Muscle of leg (tissue), 11 donors: ENCODE data around the gene TUBGCP2. TPM values are rescaled to one million over a fixed set of nuclear protein-coding genes. Genes with fewer than 3 reads are reported as not detected.

ENCODE experiments used
- DNase-seq: peaks from one replicate; pipeline ENCODE4 v3.0.0; 2013
- H3K27ac ChIP-seq: one replicate; pipeline ENCODE4 v1.5.1; 2013; ENCODE audit warnings: mild to moderate bottlenecking, low read length, control low read depth
- H3K27me3 ChIP-seq: one replicate; pipeline ENCODE4 v1.6.1; 2013; ENCODE audit warnings: low read length; ENCODE audit not compliant: control insufficient read depth, insufficient read depth
- H3K36me3 ChIP-seq: one replicate; pipeline ENCODE4 v1.6.1; 2013; ENCODE audit warnings: low read length; ENCODE audit not compliant: control insufficient read depth, insufficient read depth
- H3K4me1 ChIP-seq: one replicate; pipeline ENCODE4 v1.6.1; 2013; ENCODE audit warnings: low read length; ENCODE audit not compliant: control insufficient read depth, insufficient read depth
- H3K4me3 ChIP-seq: one replicate; pipeline ENCODE4 v1.5.1; 2013; ENCODE audit warnings: low read length, control low read depth
- H3K9me3 ChIP-seq: replicated peaks from 2 replicates; pipeline ENCODE4 v1.6.1; 2013; ENCODE audit warnings: low read depth, low read length; ENCODE audit not compliant: control insufficient read depth
- WGBS: methylation state at CpG from one replicate; pipeline ENCODE4 v1.1.5; 2013; ENCODE audit warnings: missing lambda C conversion rate; ENCODE audit not compliant: insufficient coverage; 5-methylcytosine and 5-hydroxymethylcytosine counted together
- polyA plus RNA-seq, 8 donors: library from polyadenylated mRNA; unstranded; fragments of 120-200 nt; gene quantifications; one replicate each; pipeline versions ENCODE4 v1.2.1 to v1.2.3, GENCODE V29; 2013; ENCODE audit warnings: inconsistent platforms in 1 of 8, low replicate concordance in 1 of 8; ENCODE audit not compliant: insufficient read length in 8 of 8, insufficient read depth in 1 of 8
- total RNA-seq: library from RNA; stranded (reverse); fragments of 120-200 nt; gene quantifications from one replicate; pipeline ENCODE4 v1.2.4, GENCODE V29; 2013

The TUBGCP2 gene
- total and polyA plus RNA-seq, 9 donors = 33.6 to 51.2 (median 39.7) TPM

- Histone ChIP-seq H3K36me3 (no peaks in the 10 kb centered on the region), H3K4me3 (no peak within 1 kb of the TSS), H3K27me3 (peaks cover 82% of the 10 kb centered on the region), H3K4me1 (no peaks in the 10 kb centered on the region), H3K9me3 (no peaks in the 10 kb centered on the region), H3K27ac (no peak within 1 kb of the TSS)
- no peak for DNase-seq
- WGBS = under 1% methylated on average over 33 of the region's 49 CpGs
Observed at GRCh38 chr10:133230044-133230361, 78.7 kb downstream of the TUBGCP2 start, which contains the start of gene UTF1. UTF1 (plus strand) TSS chr10:133230217; CDS start chr10:133230289, 72 bp downstream.

DNA sequence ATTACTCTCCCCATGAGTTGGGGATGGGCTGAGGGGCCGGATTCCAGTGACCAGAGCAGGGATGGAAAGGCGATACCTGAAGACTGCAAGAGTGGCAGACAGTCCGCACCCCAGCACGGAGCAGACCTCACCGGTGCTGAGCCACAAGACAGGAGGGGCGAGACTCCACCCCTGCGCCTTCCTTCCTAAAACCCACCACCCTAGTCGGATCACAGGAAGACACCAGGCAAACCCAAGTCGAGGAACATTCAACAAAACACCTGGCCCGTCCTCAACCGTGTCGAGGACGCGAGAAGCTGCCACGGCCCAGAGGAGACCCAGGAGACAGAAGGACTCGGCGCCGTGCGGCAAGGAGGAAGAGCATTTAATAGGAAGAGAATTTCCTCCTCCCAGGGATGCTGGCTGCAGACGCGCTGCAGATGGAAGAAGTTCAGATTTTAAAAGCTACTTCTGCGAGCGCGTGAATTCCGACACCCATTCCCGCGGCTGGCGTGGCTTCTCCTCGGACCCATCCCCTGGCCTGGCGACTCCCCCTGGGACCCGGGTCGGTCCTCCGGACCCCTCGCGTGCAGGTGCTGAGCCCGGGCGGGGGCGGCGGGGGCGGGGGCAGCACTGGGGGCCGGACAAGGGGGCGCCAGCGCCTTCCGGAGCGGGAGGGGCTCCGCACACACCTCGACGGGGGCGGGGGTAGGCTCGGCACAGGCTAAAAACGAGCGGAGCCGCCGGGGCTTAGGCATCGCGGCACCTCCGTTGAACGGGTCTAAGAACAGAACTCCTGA is 79.2 kb downstream of the TUBGCP2 start:
- no peaks in the 10 kb centered on the region for H3K9me3 ChIP-seq
- 3% methylated on average over 57 of the region's 58 CpGs for WGBS
- no peak overlapping the region for H3K4me3 ChIP-seq
- H3K4me1 ChIP-seq = no peaks in the 10 kb centered on the region
- no peak overlapping the region for H3K27ac ChIP-seq
- H3K36me3 ChIP-seq = no peaks in the 10 kb centered on the region
- no peak for DNase-seq
- H3K27me3 ChIP-seq = peaks cover 87% of the 10 kb centered on the region

Other genes with a start within 250 kb of the TUBGCP2 start
- gene ADGRA1, start 220.9 kb downstream of the TUBGCP2 start, total RNA-seq = 0.80 TPM
- gene ADGRA1, start 220.9 kb downstream of the TUBGCP2 start, polyA plus RNA-seq = 1 to 10 TPM; 2.6 to 3.5 (median 3.1) TPM
- gene KNDC1, start 148.7 kb downstream of the TUBGCP2 start, total RNA-seq = 2.7 TPM
- 1 to 10 TPM; 1.5 to 9.8 (median 4.5) TPM for gene KNDC1, start 148.7 kb downstream of the TUBGCP2 start, polyA plus RNA-seq
- not detected for gene UTF1, start 78.7 kb downstream of the TUBGCP2 start, total RNA-seq
- gene UTF1, start 78.7 kb downstream of the TUBGCP2 start, polyA plus RNA-seq = not detected
- 0.04 TPM for gene VENTX, start 71.0 kb downstream of the TUBGCP2 start, total RNA-seq
- under 1 TPM; 0.11 to 0.24 (median 0.17) TPM for gene VENTX, start 71.0 kb downstream of the TUBGCP2 start, polyA plus RNA-seq
- 1.4 TPM for gene ADAM8, start 32.0 kb downstream of the TUBGCP2 start, total RNA-seq
- gene ADAM8, start 32.0 kb downstream of the TUBGCP2 start, polyA plus RNA-seq = 1 to 10 TPM; 1.4 to 3.0 (median 2.0) TPM
- 22.3 TPM for gene ZNF511, start within 50 bp of the TUBGCP2 start, total RNA-seq
- 10 to 100 TPM; 30.8 to 43.9 (median 37.4) TPM for gene ZNF511, start within 50 bp of the TUBGCP2 start, polyA plus RNA-seq
- gene CALY, start 28.0 kb upstream of the TUBGCP2 start, total RNA-seq = not detected
- gene CALY, start 28.0 kb upstream of the TUBGCP2 start, polyA plus RNA-seq = under 1 TPM in 2 of 8 donors, not detected in 6; 0.08 to 0.16 TPM
- not detected for gene PRAP1, start 38.5 kb upstream of the TUBGCP2 start, total RNA-seq
- gene PRAP1, start 38.5 kb upstream of the TUBGCP2 start, polyA plus RNA-seq = 1 to 10 TPM in 1 of 8 donors, under 1 TPM in 2, not detected in 5; 0.21 to 3.7 (median 0.36) TPM
- gene FUOM, start 49.1 kb upstream of the TUBGCP2 start, total RNA-seq = 12.1 TPM
- 10 to 100 TPM in 1 of 8 donors, 1 to 10 TPM in 7; 5.6 to 11.7 (median 7.4) TPM for gene FUOM, start 49.1 kb upstream of the TUBGCP2 start, polyA plus RNA-seq
- gene ECHS1, start 64.5 kb upstream of the TUBGCP2 start, total RNA-seq = 109 TPM
- 100 to 1,000 TPM; 107 to 147 (median 128) TPM for gene ECHS1, start 64.5 kb upstream of the TUBGCP2 start, polyA plus RNA-seq
- 3.4 TPM for gene PAOX, start 70.4 kb upstream of the TUBGCP2 start, total RNA-seq
- gene PAOX, start 70.4 kb upstream of the TUBGCP2 start, polyA plus RNA-seq = 1 to 10 TPM; 2.7 to 4.9 (median 3.8) TPM
- gene MTG1, start 85.3 kb upstream of the TUBGCP2 start, total RNA-seq = 22.7 TPM
- 10 to 100 TPM; 34.0 to 52.3 (median 41.1) TPM for gene MTG1, start 85.3 kb upstream of the TUBGCP2 start, polyA plus RNA-seq
- 0.53 TPM for gene SPRN, start 115.8 kb upstream of the TUBGCP2 start, total RNA-seq
- 1 to 10 TPM; 3.4 to 4.4 (median 3.9) TPM for gene SPRN, start 115.8 kb upstream of the TUBGCP2 start, polyA plus RNA-seq
- gene SCART1, start 145.1 kb upstream of the TUBGCP2 start, total RNA-seq = 1.5 TPM
- 1 to 10 TPM in 5 of 8 donors, under 1 TPM in 3; 0.53 to 1.9 (median 1.4) TPM for gene SCART1, start 145.1 kb upstream of the TUBGCP2 start, polyA plus RNA-seq
- gene CYP2E1, start 218.5 kb upstream of the TUBGCP2 start, total RNA-seq = 0.98 TPM
- 1 to 10 TPM in 5 of 8 donors, under 1 TPM in 3; 0.25 to 1.9 (median 1.3) TPM for gene CYP2E1, start 218.5 kb upstream of the TUBGCP2 start, polyA plus RNA-seq